AG10803 (cell line): ENCODE measurements around the gene LYRM9.
"Not testable (repeated sequence)": the region's sequence is repeated elsewhere in the genome, so short reads cannot be mapped to it uniquely, and the experiment has no call there.

ENCODE experiments used
- DNase-seq: peaks from one replicate; pipeline ENCODE4 v3.0.0; 2010; ENCODE audit warnings: low read depth
- H3K4me3 ChIP-seq: 2 replicates; pipeline ENCODE4 v1.5.1; 2011; ENCODE audit warnings: mild to moderate bottlenecking, low read length, control low read depth
- CTCF ChIP-seq: conservative IDR thresholded peaks from 2 replicates; pipeline ENCODE4 v1.5.1; 2011; ENCODE audit warnings: mild to moderate bottlenecking, low read length, control low read depth, inconsistent platforms

Gene LYRM9

GRCh38 chr17:27918498-27918897 lies 25.3 kb upstream of the LYRM9 start:
- TF ChIP-seq CTCF = no peak
- H3K4me3 ChIP-seq = no peak overlapping the region
- no peak for DNase-seq

GRCh38 chr17:27917000-27917399 lies 23.8 kb upstream of the LYRM9 start:
- TF ChIP-seq CTCF = no peak
- no peak for DNase-seq
- H3K4me3 ChIP-seq = no peak overlapping the region

GRCh38 chr17:27915709-27916108 lies 22.5 kb upstream of the LYRM9 start:
- TF ChIP-seq CTCF = no peak
- DNase-seq = no peak
- H3K4me3 ChIP-seq = no peak overlapping the region

GRCh38 chr17:27914382-27914781 lies 21.2 kb upstream of the LYRM9 start:
- no peak for TF ChIP-seq CTCF
- no peak for DNase-seq
- H3K4me3 ChIP-seq = no peak overlapping the region

- DNase-seq = no peak
- TF ChIP-seq CTCF = no peak
- H3K4me3 ChIP-seq = no peak overlapping the region
Measured at GRCh38 chr17:27912964-27913363, 19.8 kb upstream of the LYRM9 start.

- not testable (repeated sequence) for DNase-seq, H3K4me3 ChIP-seq
Measured at GRCh38 chr17:27912299-27912698, 19.1 kb upstream of the LYRM9 start.

- no peak for DNase-seq
- H3K4me3 ChIP-seq = no peak overlapping the region
- TF ChIP-seq CTCF = no peak
Measured at GRCh38 chr17:27907976-27908558, 14.9 kb upstream of the LYRM9 start.

GRCh38 chr17:27906623-27907022 lies 13.5 kb upstream of the LYRM9 start:
- H3K4me3 ChIP-seq = no peak overlapping the region
- no peak for TF ChIP-seq CTCF
- DNase-seq = no peak
